Stimulated activated CD8-positive, alpha-beta memory T cell treated with anti-CD3 and anti-CD28 coated beads, Interleukin-7, amount 100 ng/mL, for 1 hour (primary cell): ENCODE data around the gene PGBD5.
"Not testable (repeated sequence)": the region's sequence is repeated elsewhere in the genome, so short reads cannot be mapped to it uniquely, and the experiment has no call there.

ENCODE experiments used
- DNase-seq, 2 donors: peaks; one replicate each; pipeline ENCODE4 v3.0.0-alpha.2; 2020; ENCODE audit warnings: low read depth in 2 of 2

PGBD5 gene

GRCh38 chr1:230425252-230426091 lies 660 bp downstream of the PGBD5 start:
- DNase-seq: no peak

- no peak for DNase-seq
Observed at GRCh38 chr1:230424391-230425251, 1.5 kb downstream of the PGBD5 start.

- no peak for DNase-seq
Observed at GRCh38 chr1:230423951-230424350, 2.2 kb downstream of the PGBD5 start.

- DNase-seq: no peak
Observed at GRCh38 chr1:230423261-230423660, 2.9 kb downstream of the PGBD5 start.

- no peak for DNase-seq
Observed at GRCh38 chr1:230422221-230422981, 3.7 kb downstream of the PGBD5 start.

GRCh38 chr1:230421481-230421880 lies 4.7 kb downstream of the PGBD5 start:
- no peak for DNase-seq

- DNase-seq: not testable (repeated sequence)
Observed at GRCh38 chr1:230420372-230420771, 5.8 kb downstream of the PGBD5 start.

- DNase-seq: no peak
Observed at GRCh38 chr1:230416430-230416829, 9.7 kb downstream of the PGBD5 start.

- no peak for DNase-seq
Observed at GRCh38 chr1:230415405-230416132, 10.6 kb downstream of the PGBD5 start.

GRCh38 chr1:230414694-230415093 lies 11.4 kb downstream of the PGBD5 start:
- no peak for DNase-seq

GRCh38 chr1:230414102-230414501 lies 12.0 kb downstream of the PGBD5 start:
- no peak for DNase-seq

GRCh38 chr1:230413061-230413460 lies 13.1 kb downstream of the PGBD5 start:
- DNase-seq: no peak

GRCh38 chr1:230408971-230409370 lies 17.2 kb downstream of the PGBD5 start:
- no peak for DNase-seq

GRCh38 chr1:230407351-230407750 lies 18.8 kb downstream of the PGBD5 start:
- DNase-seq: no peak

GRCh38 chr1:230406727-230407126 lies 19.4 kb downstream of the PGBD5 start:
- DNase-seq: not testable (repeated sequence)

- no peak for DNase-seq
Observed at GRCh38 chr1:230403442-230403841, 22.7 kb downstream of the PGBD5 start.

GRCh38 chr1:230401763-230402294 lies 24.3 kb downstream of the PGBD5 start:
- DNase-seq: no peak

GRCh38 chr1:230401101-230401500 lies 25.0 kb downstream of the PGBD5 start:
- DNase-seq: no peak

GRCh38 chr1:230400007-230400344 lies 26.2 kb downstream of the PGBD5 start:
- DNase-seq: no peak

GRCh38 chr1:230399321-230400006 lies 26.7 kb downstream of the PGBD5 start:
- no peak for DNase-seq

- DNase-seq: no peak
Observed at GRCh38 chr1:230398856-230399255, 27.3 kb downstream of the PGBD5 start.
